LNCaP clone FGC (cell line): ENCODE data around the gene TMOD1.
A peak's percentile ranks its signal among the peaks of the same experiment; 100 is the strongest.

Source experiments
- DNase-seq: peaks from one replicate; pipeline ENCODE4 v3.0.0-alpha.2; 2011; ENCODE audit warnings: low read depth
- H3K4me3 ChIP-seq: 2 replicates; pipeline ENCODE4 v1.5.1; 2011; ENCODE audit warnings: mild to moderate bottlenecking, low read depth, low read length, control low read depth
- TF ChIP-seq, protein P1 (sequence below): IDR thresholded peaks from 2 replicates; pipeline ENCODE4 v1.5.1; 2012; ENCODE audit warnings: mild to moderate bottlenecking; ENCODE audit not compliant: control insufficient read depth, insufficient read depth; ENCODE audit errors: extremely low read depth

TMOD1 gene

DNA sequence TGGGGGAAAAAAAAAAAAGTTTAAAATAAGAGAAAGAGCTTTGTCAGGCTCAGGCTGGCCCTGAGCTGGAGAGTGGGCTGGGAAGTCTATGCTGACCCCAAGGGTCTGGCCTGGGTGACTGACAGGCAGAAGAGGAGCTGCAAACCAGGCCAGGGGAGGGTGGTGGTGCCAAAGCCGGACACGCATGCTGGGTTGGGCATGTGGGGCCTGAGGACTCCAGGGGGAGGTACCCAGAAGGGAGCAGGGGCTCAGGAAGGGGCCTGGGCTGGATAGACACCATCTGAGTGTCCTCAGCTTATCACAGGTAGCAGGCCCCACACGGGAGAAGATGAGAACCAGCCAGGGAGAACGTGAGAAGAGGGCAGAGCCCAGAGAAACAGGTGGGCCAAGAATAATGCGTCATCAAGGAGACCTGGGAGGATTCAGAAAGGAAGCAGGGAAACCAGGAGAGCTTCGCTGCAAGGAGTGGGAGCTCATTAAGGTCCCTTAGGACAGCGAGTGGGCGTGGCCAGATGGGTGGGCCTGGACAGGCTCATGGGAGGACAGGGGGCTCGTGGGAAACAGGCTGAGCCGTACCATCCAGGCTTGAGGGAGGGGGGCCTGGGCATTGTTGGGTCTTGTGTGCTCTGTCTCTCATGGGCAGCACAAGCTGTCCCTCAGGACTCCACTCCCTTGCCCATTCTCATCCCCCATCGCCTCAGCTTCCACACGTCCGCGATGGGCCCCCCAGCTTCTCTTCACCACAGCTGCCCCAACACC, 16.0 kb downstream of the TMOD1 start:
- no peak overlapping the region for H3K4me3 ChIP-seq
- DNase-seq, result no peak
- TF ChIP-seq, protein P1, sequence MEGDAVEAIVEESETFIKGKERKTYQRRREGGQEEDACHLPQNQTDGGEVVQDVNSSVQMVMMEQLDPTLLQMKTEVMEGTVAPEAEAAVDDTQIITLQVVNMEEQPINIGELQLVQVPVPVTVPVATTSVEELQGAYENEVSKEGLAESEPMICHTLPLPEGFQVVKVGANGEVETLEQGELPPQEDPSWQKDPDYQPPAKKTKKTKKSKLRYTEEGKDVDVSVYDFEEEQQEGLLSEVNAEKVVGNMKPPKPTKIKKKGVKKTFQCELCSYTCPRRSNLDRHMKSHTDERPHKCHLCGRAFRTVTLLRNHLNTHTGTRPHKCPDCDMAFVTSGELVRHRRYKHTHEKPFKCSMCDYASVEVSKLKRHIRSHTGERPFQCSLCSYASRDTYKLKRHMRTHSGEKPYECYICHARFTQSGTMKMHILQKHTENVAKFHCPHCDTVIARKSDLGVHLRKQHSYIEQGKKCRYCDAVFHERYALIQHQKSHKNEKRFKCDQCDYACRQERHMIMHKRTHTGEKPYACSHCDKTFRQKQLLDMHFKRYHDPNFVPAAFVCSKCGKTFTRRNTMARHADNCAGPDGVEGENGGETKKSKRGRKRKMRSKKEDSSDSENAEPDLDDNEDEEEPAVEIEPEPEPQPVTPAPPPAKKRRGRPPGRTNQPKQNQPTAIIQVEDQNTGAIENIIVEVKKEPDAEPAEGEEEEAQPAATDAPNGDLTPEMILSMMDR, result no peak

DNA sequence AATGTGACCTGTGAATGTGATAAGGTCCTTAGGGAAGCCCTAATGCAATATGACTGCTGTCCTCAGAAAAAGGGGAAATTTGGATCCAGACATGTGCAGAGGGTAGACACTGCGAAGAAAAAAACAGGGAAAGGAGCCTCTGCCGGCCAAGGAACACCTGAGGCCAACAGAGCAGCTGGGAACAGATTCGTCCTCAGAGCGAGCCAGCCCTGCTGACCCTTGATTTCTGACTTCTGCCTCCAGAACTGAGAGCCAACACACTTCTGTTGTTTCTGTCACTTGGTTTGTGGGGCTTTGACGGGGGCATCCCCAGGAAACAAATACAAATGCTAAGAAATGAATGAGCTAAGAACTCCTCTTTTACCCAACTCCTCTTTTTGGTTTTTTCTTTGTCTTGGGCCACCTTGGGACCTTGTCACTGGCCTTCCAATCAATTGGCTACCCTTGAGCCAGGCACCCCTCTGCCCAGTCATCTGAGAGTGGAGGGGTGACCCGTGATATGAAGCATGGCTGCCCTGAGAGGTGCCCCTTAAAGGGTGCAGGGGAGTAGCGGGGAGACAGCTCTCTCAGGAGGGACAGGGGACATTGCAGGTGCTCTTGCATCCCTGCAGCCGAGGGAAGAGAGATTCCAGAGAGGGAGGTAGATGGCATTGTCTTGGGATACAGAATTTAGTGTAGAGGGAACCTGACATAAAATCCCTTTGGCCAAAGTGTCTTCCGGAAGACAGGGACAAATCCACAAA, 16.9 kb downstream of the TMOD1 start:
- TF ChIP-seq, protein P1, result no peak

DNA sequence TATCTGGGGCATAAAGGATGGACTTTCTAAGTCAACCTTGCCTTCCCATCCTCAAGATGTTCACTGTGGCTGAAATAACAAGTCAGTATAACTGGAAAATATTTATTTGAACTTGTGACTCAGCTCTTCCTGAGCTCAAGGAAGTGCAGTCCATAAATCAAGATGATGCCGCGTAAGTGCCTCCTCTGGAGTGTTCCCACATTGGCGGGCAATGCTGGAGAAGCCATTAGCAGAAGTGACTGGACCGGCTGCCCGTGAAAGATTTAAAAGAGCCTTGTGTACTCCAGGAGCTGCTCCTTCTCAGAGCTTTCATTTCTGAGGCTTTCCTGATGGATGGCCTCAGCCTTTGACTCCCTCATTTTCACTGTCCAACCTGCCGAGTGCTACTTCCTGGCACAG, 17.4 kb downstream of the TMOD1 start:
- TF ChIP-seq, protein P1, result no peak
- peak; percentile 37 for DNase-seq
- no peak overlapping the region for H3K4me3 ChIP-seq

More for the DNA sequence above, 16.9 kb downstream of the TMOD1 start:
- no peak for DNase-seq
- no peak overlapping the region for H3K4me3 ChIP-seq

DNA sequence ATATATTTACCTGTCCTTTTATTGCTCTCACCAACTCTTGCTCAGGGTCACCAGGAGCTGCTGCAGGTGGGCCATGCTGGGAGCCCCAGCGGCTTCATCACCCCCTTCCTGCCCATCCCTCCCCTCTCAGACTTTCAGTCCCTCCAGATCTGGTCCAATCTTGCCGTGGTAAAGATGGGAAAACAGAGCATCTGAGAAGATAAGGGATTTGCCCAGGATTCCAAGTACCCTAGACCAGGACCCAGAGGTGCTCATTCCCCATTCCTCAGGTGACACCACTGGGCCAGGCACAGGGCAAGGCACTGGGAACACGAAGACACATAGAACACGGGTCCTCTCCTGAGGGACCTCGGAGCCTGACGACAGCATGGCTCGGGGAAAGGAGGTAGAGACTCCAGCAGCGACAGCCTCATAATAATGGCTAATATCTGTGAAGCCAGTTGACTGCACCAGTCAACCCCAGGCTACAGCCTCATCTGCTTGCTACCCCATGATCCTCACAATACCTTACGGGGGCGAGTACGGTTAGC, 18.0 kb downstream of the TMOD1 start:
- TF ChIP-seq, protein P1, result no peak
- no peak overlapping the region for H3K4me3 ChIP-seq
- DNase-seq, result no peak

DNA sequence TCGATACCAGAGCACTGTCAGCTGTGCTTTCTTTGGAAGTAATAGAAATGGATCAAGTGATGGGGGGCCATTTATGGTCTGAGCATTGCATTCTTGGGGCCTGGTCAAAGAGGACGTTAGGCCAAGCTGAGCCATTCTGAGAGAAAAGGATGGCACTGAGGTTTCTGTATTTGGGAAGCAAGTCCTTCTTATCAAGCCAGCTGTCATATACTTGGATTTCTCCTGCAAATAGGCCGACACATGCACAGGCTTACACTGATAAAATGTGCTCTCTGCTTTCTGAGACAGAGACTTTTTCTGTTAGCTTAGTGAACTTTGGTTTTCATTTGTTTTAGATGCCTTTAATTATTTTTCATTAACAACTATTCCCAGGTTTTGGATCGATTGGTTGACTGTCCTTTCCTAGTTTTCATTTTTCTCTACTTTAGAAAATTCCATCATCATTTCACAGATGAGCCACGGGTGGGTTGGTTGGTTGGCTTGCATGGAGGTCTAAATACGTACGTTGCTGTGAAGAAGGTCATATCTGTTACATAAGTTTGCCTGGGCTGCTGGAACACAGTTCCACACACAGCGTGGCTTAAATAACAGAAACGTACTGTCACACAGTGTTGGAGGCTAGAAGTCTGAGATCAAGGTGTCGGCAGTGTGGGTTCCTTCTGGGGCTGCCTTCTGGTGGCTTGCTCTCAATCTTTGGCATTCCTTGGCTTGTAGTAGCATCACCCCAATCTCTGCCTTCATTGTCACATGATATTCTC, 20.3 kb downstream of the TMOD1 start:
- DNase-seq, result no peak
- H3K4me3 ChIP-seq, result no peak overlapping the region
- TF ChIP-seq, protein P1, result no peak

DNA sequence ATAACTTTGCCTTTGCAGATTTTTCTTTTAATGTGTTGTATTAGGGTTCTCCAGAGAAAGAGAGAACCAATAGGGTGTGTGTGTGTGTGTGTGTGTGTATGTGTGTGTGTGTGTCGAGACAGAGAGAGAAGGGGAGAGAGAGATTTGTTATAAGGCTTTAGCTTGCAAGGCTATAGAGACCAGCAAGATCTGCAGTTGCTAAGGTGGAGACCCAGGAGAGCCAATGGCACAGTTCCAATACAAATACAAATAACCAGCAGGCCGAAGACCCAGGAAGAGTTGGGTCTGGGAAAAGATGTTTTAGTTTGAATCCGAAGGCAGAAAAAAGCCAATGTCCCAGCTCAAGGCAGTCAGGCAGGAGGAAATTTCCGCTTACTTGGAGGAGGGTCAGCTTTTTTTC, 23.0 kb downstream of the TMOD1 start:
- H3K4me3 ChIP-seq, result no peak overlapping the region
- DNase-seq, result no peak
- TF ChIP-seq, protein P1, result no peak
